Panc1 (cell line): ENCODE results near the gene ANKRD13D.

Experiments
- POLR2AphosphoS5 ChIP-seq: IDR thresholded peaks from 2 replicates; pipeline ENCODE4 v1.6.1; 2012; ENCODE audit warnings: mild to moderate bottlenecking, low read depth, low read length, moderate library complexity
- SIN3A ChIP-seq: IDR thresholded peaks from 2 replicates; pipeline ENCODE4 v1.6.1; 2012; ENCODE audit warnings: low read depth, mild to moderate bottlenecking, low read length, moderate library complexity, borderline replicate concordance; ENCODE audit not compliant: insufficient read depth
- TF ChIP-seq, protein P1 (sequence below): fragments of 450-650 bp; IDR thresholded peaks from 2 replicates; pipeline ENCODE4 v1.5.1; 2017; ENCODE audit warnings: mild to moderate bottlenecking

DNA sequence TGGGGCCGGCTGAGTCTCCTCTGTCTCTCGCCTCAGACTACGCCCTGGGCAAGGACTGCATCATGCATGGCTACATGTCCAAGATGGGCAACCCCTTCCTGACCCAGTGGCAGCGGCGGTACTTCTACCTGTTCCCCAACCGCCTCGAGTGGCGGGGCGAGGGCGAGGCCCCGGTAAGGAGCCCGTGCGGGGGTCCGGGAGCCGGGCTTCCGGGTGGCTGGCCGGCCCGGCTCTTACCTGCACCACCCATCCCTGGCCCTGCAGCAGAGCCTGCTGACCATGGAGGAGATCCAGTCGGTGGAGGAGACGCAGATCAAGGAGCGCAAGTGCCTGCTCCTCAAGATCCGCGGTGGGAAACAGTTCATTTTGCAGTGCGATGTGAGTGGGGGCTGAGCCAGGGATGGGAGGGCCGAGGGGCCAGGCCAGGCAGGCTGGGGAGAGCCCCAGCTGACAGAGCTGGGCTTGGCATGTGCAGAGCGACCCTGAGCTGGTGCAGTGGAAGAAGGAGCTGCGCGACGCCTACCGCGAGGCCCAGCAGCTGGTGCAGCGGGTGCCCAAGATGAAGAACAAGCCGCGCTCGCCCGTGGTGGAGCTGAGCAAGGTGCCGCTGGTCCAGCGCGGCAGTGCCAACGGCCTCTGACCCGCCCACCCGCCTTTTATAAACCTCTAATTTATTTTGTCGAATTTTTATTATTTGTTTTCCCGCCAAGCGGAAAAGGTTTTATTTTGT, 4.1 kb upstream of the ANKRD13D start:
- no peak for TF ChIP-seq POLR2AphosphoS5
- TF ChIP-seq, protein P1, sequence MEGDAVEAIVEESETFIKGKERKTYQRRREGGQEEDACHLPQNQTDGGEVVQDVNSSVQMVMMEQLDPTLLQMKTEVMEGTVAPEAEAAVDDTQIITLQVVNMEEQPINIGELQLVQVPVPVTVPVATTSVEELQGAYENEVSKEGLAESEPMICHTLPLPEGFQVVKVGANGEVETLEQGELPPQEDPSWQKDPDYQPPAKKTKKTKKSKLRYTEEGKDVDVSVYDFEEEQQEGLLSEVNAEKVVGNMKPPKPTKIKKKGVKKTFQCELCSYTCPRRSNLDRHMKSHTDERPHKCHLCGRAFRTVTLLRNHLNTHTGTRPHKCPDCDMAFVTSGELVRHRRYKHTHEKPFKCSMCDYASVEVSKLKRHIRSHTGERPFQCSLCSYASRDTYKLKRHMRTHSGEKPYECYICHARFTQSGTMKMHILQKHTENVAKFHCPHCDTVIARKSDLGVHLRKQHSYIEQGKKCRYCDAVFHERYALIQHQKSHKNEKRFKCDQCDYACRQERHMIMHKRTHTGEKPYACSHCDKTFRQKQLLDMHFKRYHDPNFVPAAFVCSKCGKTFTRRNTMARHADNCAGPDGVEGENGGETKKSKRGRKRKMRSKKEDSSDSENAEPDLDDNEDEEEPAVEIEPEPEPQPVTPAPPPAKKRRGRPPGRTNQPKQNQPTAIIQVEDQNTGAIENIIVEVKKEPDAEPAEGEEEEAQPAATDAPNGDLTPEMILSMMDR, result no peak
- TF ChIP-seq SIN3A, result no peak
